Transverse colon (tissue), 3 donors: ENCODE data around the gene COL23A1.

Source experiments
- EP300 ChIP-seq: sonication (generic); formaldehyde crosslinking; IDR thresholded peaks from one replicate; pipeline ENCODE4 v1.6.1; 2017; ENCODE audit warnings: antibody characterized with exemption, low read depth
- POLR2A ChIP-seq: fragments of 450-650 bp; IDR thresholded peaks from one replicate; pipeline ENCODE4 v1.6.1; 2016; ENCODE audit warnings: antibody characterized with exemption, mild to moderate bottlenecking, moderate library complexity
- POLR2AphosphoS5 ChIP-seq, 3 donors: sonication (generic); formaldehyde crosslinking; IDR thresholded peaks; one replicate each; pipeline ENCODE4 v1.6.1; 2016; ENCODE audit warnings: antibody characterized with exemption in 3 of 3

DNA sequence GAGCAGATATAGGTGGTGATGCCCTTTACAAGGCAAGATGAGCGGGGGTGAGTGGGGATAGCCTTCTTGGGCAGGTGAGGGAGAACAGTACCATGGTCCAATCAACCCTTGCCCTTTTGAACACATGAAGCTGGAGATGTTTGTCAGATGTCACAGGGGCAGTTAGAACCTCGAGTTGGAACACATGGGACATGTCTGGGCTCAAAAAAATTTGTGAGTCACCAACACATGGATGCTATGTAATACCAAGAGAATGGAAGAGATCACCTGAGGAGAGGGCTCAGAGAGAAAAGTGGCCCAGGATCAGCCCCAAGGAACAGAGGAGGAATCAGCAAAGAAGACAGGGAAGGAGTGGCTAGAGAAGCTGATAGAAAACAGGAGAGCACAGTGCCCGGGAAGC is 362.3 kb downstream of the COL23A1 start:
- no peak for TF ChIP-seq POLR2A
- no peak for TF ChIP-seq POLR2AphosphoS5 (IDR thresholded peaks at IDR 0.05)
- no peak for TF ChIP-seq EP300
